ENCODE data around the gene PTPRD.

The PTPRD gene

GRCh38 chr9:8733131-8733954, 1879.5 kb downstream of the PTPRD start:
- DNase-seq, result no peak

GRCh38 chr9:8732367-8733075, 1880.3 kb downstream of the PTPRD start:
- no peak for DNase-seq

GRCh38 chr9:8730618-8731017, 1882.2 kb downstream of the PTPRD start:
- no peak for DNase-seq

- no peak for DNase-seq
Measured at GRCh38 chr9:8728910-8729309, 1883.9 kb downstream of the PTPRD start.

GRCh38 chr9:8727191-8727590, 1885.6 kb downstream of the PTPRD start:
- DNase-seq, result no peak

GRCh38 chr9:8726692-8727091, 1886.1 kb downstream of the PTPRD start:
- no peak for DNase-seq

GRCh38 chr9:8725635-8726034, 1887.2 kb downstream of the PTPRD start:
- no peak for DNase-seq

- DNase-seq, result no peak
Measured at GRCh38 chr9:8724284-8725018, 1888.4 kb downstream of the PTPRD start.

- DNase-seq, result no peak
Measured at GRCh38 chr9:8723195-8723594, 1889.6 kb downstream of the PTPRD start.

- no peak for DNase-seq
Measured at GRCh38 chr9:8719833-8720486, 1892.8 kb downstream of the PTPRD start.

- DNase-seq, result no peak
Measured at GRCh38 chr9:8718121-8718725, 1894.6 kb downstream of the PTPRD start.

- no peak for DNase-seq
Measured at GRCh38 chr9:8717146-8717545, 1895.7 kb downstream of the PTPRD start.

- no peak for DNase-seq
Measured at GRCh38 chr9:8715788-8716187, 1897.0 kb downstream of the PTPRD start.

- DNase-seq, result no peak
Measured at GRCh38 chr9:8713811-8714165, 1899.0 kb downstream of the PTPRD start.

- no peak for DNase-seq
Measured at GRCh38 chr9:8713149-8713810, 1899.5 kb downstream of the PTPRD start.

- no peak for DNase-seq
Measured at GRCh38 chr9:8709731-8710130, 1903.1 kb downstream of the PTPRD start.

GRCh38 chr9:8708728-8709127, 1904.1 kb downstream of the PTPRD start:
- no peak for DNase-seq

GRCh38 chr9:8706998-8707397, 1905.8 kb downstream of the PTPRD start:
- no peak for DNase-seq

GRCh38 chr9:8706531-8706930, 1906.3 kb downstream of the PTPRD start:
- no peak for DNase-seq

GRCh38 chr9:8705861-8706260, 1906.9 kb downstream of the PTPRD start:
- no peak for DNase-seq

- no peak for DNase-seq
Measured at GRCh38 chr9:8703904-8704303, 1908.9 kb downstream of the PTPRD start.

GRCh38 chr9:8701904-8702303, 1910.9 kb downstream of the PTPRD start:
- DNase-seq, result no peak
